SK-N-MC (cell line): ENCODE data around the gene ARHGAP28.
A peak's percentile ranks its signal among the peaks of the same experiment; 100 is the strongest.

Experiments
- DNase-seq: peaks from one replicate; pipeline ENCODE4 v3.0.0-alpha.2; 2011; ENCODE audit warnings: low read depth, low spot score
- H3K27ac ChIP-seq: fragments of 200-600 bp; sonication (generic); 2 replicates; pipeline ENCODE4 v1.5.1; 2016; ENCODE audit warnings: mixed run types
- H3K36me3 ChIP-seq: fragments of 200-600 bp; sonication (generic); 2 replicates; pipeline ENCODE4 v1.6.1; 2017; ENCODE audit warnings: antibody characterized with exemption, low read length, mixed read lengths; ENCODE audit not compliant: insufficient read depth
- H3K4me3 ChIP-seq: fragments of 200-600 bp; sonication (generic); 2 replicates; pipeline ENCODE4 v1.5.1; 2016
- H3K9ac ChIP-seq: fragments of 200-600 bp; sonication (generic); 2 replicates; pipeline ENCODE4 v1.8.0; 2017; ENCODE audit warnings: mixed run types, mixed read lengths; ENCODE audit not compliant: insufficient read length
- H3K9me3 ChIP-seq: fragments of 200-600 bp; sonication (generic); 2 replicates; pipeline ENCODE4 v1.6.1; 2017; ENCODE audit warnings: low read depth, mild to moderate bottlenecking, antibody characterized with exemption, low read length, moderate library complexity, mixed read lengths
- EZH2 ChIP-seq: fragments of 200-600 bp; sonication (generic); IDR thresholded peaks from one replicate; pipeline ENCODE4 v1.6.1; 2017; ENCODE audit warnings: antibody characterized with exemption
- FOXP2 ChIP-seq: optimal IDR thresholded peaks from 2 replicates; pipeline ENCODE3; 2011; ENCODE audit warnings: mild to moderate bottlenecking, moderate library complexity; ENCODE audit not compliant: insufficient read depth; ENCODE audit errors: extremely low read length, control extremely low read depth
- POLR2AphosphoS5 ChIP-seq: IDR thresholded peaks from 2 replicates; pipeline ENCODE4 v1.6.1; 2012; ENCODE audit warnings: mild to moderate bottlenecking, low read depth, low read length, borderline replicate concordance

ARHGAP28 gene

GRCh38 chr18:6873040-6873751, 143.7 kb downstream of the ARHGAP28 start:
- TF ChIP-seq FOXP2 (no peak), EZH2 (no peak), POLR2AphosphoS5 (no peak)
- Histone ChIP-seq H3K27ac (no peak overlapping the region), H3K4me3 (no peak overlapping the region), H3K9me3 (no peaks in the 10 kb centered on the region), H3K9ac (no peak overlapping the region), H3K36me3 (peaks cover 5% of the 10 kb centered on the region; the same call in 1 of the 2 replicates)
- no peak for DNase-seq

- H3K9ac ChIP-seq: no peak overlapping the region
- no peak overlapping the region for H3K4me3 ChIP-seq
- no peaks in the 10 kb centered on the region for H3K9me3 ChIP-seq
- peaks cover 5% of the 10 kb centered on the region; the same call in 1 of the 2 replicates for H3K36me3 ChIP-seq
- H3K27ac ChIP-seq: no peak overlapping the region
- TF ChIP-seq EZH2 (no peak), POLR2AphosphoS5 (no peak), FOXP2 (no peak)
- no peak for DNase-seq
These were observed 144.8 kb downstream of the ARHGAP28 start for GRCh38 chr18:6874315-6874714.

GRCh38 chr18:6875749-6876148, 146.2 kb downstream of the ARHGAP28 start:
- Histone ChIP-seq H3K4me3 (no peak overlapping the region), H3K36me3 (peaks cover 5% of the 10 kb centered on the region; the same call in 1 of the 2 replicates), H3K9ac (no peak overlapping the region), H3K9me3 (no peaks in the 10 kb centered on the region), H3K27ac (0 out of 2 replicates have a peak overlapping the region, but pooled peaks have one; percentile 6)
- TF ChIP-seq FOXP2 (no peak), EZH2 (no peak), POLR2AphosphoS5 (no peak)
- no peak for DNase-seq

GRCh38 chr18:6876641-6877041, 147.1 kb downstream of the ARHGAP28 start:
- peak; percentile 18 for TF ChIP-seq FOXP2
- TF ChIP-seq POLR2AphosphoS5: no peak
- TF ChIP-seq EZH2: no peak
- DNase-seq: peak; percentile 64
- Histone ChIP-seq H3K4me3 (no peak overlapping the region), H3K9ac (no peak overlapping the region), H3K9me3 (no peaks in the 10 kb centered on the region), H3K36me3 (no peaks in the 10 kb centered on the region), H3K27ac (peak overlapping the region; percentile 23)

- Histone ChIP-seq H3K9ac (no peak overlapping the region), H3K4me3 (no peak overlapping the region), H3K9me3 (no peaks in the 10 kb centered on the region), H3K27ac (peak overlapping the region; percentile 23; the same call in 1 of the 2 replicates), H3K36me3 (no peaks in the 10 kb centered on the region)
- TF ChIP-seq FOXP2 (no peak), POLR2AphosphoS5 (no peak), EZH2 (no peak)
- DNase-seq: no peak
These were observed 147.8 kb downstream of the ARHGAP28 start for GRCh38 chr18:6877288-6877687.

GRCh38 chr18:6878556-6879297, 149.2 kb downstream of the ARHGAP28 start:
- peak overlapping the region; percentile 67 for H3K4me3 ChIP-seq
- H3K36me3 ChIP-seq: 0 out of 2 replicates have a peak, but pooled peaks cover 4% of the 10 kb centered on the region
- peak overlapping the region; percentile 34 for H3K9ac ChIP-seq
- peak overlapping the region; percentile 94 for H3K27ac ChIP-seq
- TF ChIP-seq EZH2 (no peak), FOXP2 (no peak)
- DNase-seq: no peak
- no peaks in the 10 kb centered on the region for H3K9me3 ChIP-seq

GRCh38 chr18:6879508-6880195, 150.1 kb downstream of the ARHGAP28 start:
- no peak for TF ChIP-seq POLR2AphosphoS5
- no peak for TF ChIP-seq EZH2
- TF ChIP-seq FOXP2: no peak
- no peak for DNase-seq
- Histone ChIP-seq H3K4me3 (peak overlapping the region; percentile 67; the same call in 1 of the 2 replicates), H3K9ac (no peak overlapping the region), H3K36me3 (0 out of 2 replicates have a peak, but pooled peaks cover 4% of the 10 kb centered on the region), H3K27ac (peak overlapping the region; percentile 94), H3K9me3 (no peaks in the 10 kb centered on the region)

GRCh38 chr18:6881034-6881820, 151.7 kb downstream of the ARHGAP28 start:
- Histone ChIP-seq H3K4me3 (no peak overlapping the region), H3K27ac (peak overlapping the region; percentile 43; the same call in 1 of the 2 replicates), H3K36me3 (0 out of 2 replicates have a peak, but pooled peaks cover 4% of the 10 kb centered on the region), H3K9me3 (no peaks in the 10 kb centered on the region), H3K9ac (no peak overlapping the region)
- TF ChIP-seq FOXP2 (no peak), EZH2 (no peak), POLR2AphosphoS5 (no peak)
- no peak for DNase-seq
